H1 (cell line): ENCODE data around the gene VPS13D. TPM values are rescaled to one million over a fixed set of nuclear protein-coding genes. Genes with fewer than 3 reads are reported as not detected.

Experiments used
- RXRA ChIP-seq: IDR thresholded peaks from 2 replicates; pipeline ENCODE4 v1.6.1; 2011; ENCODE audit warnings: low read depth, mild to moderate bottlenecking, low read length, moderate library complexity; ENCODE audit not compliant: insufficient read depth
- SAP30 ChIP-seq: fragments of 300-600 bp; sonication (generic); IDR thresholded peaks from 2 replicates; pipeline ENCODE4 v1.7.1; 2012; ENCODE audit warnings: low read length, moderate library complexity, mild to moderate bottlenecking, inconsistent platforms; ENCODE audit not compliant: insufficient read depth, insufficient replicate concordance
- TCF12 ChIP-seq: IDR thresholded peaks from 2 replicates; pipeline ENCODE4 v1.6.1; 2011; ENCODE audit warnings: low read depth, mild to moderate bottlenecking, low read length
- polyA plus RNA-seq, 7 experiments: library from polyadenylated mRNA; depleted of rRNA in 3 of 7; stranded (reverse) in 5 of 7; unstranded in 2 of 7; fragments of >200 nt in 5 of 7; fragments of 200-250 nt in 2 of 7; gene quantifications; 1 replicate in 5 of 7; 2 replicates in 1 of 7; 4 replicates in 1 of 7; pipeline versions ENCODE4 v1.2.1 to v1.2.3, GENCODE V29; 2011 to 2013; ENCODE audit warnings: missing spikeins in 2 of 7, mixed read lengths in 2 of 7
- total RNA-seq: library from RNA; stranded (reverse); fragmentation: NEBNext Ultra II Directional; extraction: Animal tissue kit (Norgen Biotek cat#: 25700); gene quantifications from 2 replicates; pipeline ENCODE4 v1.2.1, GENCODE V29; 2021
- TF ChIP-seq, protein P1 (sequence below): IDR thresholded peaks from 2 replicates; pipeline ENCODE4 v1.6.1; 2012; ENCODE audit warnings: inconsistent platforms
- TF ChIP-seq, protein P2 (sequence below): IDR thresholded peaks from 2 replicates; pipeline ENCODE4 v1.6.1; 2012; ENCODE audit warnings: inconsistent platforms

VPS13D gene
- total and polyA plus RNA-seq, 2 of the 8 experiments (the other 6 are each of a cell fraction or from before 2014, with no cell fraction given): 10.9 to 31.2 TPM

DNA sequence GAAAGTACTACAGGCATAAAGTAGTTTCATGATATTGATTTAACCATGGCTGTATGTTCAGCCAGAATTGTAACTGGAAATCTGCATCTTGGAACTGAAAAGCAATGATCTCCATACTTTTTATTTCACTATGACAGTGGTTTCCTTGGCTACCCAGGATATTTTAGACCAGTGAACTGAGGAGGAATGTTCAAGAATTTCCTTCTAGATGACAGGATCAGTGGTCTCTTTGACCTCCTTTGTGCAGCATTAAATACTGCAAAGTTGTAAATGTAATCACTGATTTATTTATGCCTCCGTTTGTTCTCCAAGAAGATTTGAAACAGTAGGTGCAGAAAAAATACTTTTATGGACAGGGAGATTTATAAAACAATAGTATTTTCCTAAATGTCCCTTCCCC lies 39.5 kb downstream of the VPS13D start (continued):
- no peak for TF ChIP-seq SAP30
- no peak for TF ChIP-seq RXRA
- TF ChIP-seq, protein P1, sequence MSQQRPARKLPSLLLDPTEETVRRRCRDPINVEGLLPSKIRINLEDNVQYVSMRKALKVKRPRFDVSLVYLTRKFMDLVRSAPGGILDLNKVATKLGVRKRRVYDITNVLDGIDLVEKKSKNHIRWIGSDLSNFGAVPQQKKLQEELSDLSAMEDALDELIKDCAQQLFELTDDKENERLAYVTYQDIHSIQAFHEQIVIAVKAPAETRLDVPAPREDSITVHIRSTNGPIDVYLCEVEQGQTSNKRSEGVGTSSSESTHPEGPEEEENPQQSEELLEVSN: no peak
- TF ChIP-seq TCF12: no peak
- TF ChIP-seq, protein P2, sequence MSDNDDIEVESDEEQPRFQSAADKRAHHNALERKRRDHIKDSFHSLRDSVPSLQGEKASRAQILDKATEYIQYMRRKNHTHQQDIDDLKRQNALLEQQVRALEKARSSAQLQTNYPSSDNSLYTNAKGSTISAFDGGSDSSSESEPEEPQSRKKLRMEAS: no peak
- TF ChIP-seq, all 59 proteins: peak for 0
